GM10248 (cell line): Measurements from ENCODE around the gene JSRP1.

Experiments
- CTCF ChIA-PET: fragments of 300-600 bp; sonication (Branson Sonifier 250); formaldehyde crosslinking; extraction: SDS; loops from one replicate; lab custom pipeline; 2021; ENCODE audit warnings: antibody characterized with exemption; lab: Yijun Ruan, JAX
- POLR2A ChIA-PET: fragments of 350-650 bp; sonication (Branson Sonifier 250); formaldehyde crosslinking; extraction: SDS; loops from one replicate; lab custom pipeline; 2020; ENCODE audit warnings: antibody characterized with exemption; lab: Yijun Ruan, JAX
- DNase-seq: peaks from one replicate; pipeline ENCODE4 v3.0.0; 2012; ENCODE audit errors: extremely low spot score
- CTCF ChIP-seq: IDR thresholded peaks from 2 replicates; pipeline ENCODE4 v1.5.1; 2012; ENCODE audit warnings: mild to moderate bottlenecking, low read depth; ENCODE audit errors: extremely low read depth, missing control alignments, control extremely low read depth

The JSRP1 gene

GRCh38 chr19:2235381-2236063, 20.7 kb downstream of the JSRP1 start:
- no peak for DNase-seq
- POLR2A ChIA-PET, result interaction anchor here (0.6 kb wide), 1 partner anchor 19 kb away, joined by 3 read pairs; no protein-coding TSS in a partner anchor

GRCh38 chr19:2234996-2235380, 21.2 kb downstream of the JSRP1 start:
- POLR2A ChIA-PET, result interaction anchor here (0.5 kb wide), 1 partner anchor 363 kb away, joined by 3 read pairs; no protein-coding TSS in a partner anchor
- no peak for DNase-seq
- CTCF ChIA-PET, result interaction anchor here (1.2 to 2.0 kb wide), 9 partner anchors 9 to 81 kb away, joined by 3 to 14 read pairs (median 6); no protein-coding TSS in a partner anchor
- TF ChIP-seq CTCF, result no peak

More at GRCh38 chr19:2235381-2236063, 20.7 kb downstream of the JSRP1 start:
- TF ChIP-seq CTCF, result no peak
- CTCF ChIA-PET, result interaction anchor here (0.6 to 2.0 kb wide), 20 partner anchors 9 to 113 kb away, joined by 3 to 14 read pairs (median 4); partner anchors contain the start of gene JSRP1

DNA sequence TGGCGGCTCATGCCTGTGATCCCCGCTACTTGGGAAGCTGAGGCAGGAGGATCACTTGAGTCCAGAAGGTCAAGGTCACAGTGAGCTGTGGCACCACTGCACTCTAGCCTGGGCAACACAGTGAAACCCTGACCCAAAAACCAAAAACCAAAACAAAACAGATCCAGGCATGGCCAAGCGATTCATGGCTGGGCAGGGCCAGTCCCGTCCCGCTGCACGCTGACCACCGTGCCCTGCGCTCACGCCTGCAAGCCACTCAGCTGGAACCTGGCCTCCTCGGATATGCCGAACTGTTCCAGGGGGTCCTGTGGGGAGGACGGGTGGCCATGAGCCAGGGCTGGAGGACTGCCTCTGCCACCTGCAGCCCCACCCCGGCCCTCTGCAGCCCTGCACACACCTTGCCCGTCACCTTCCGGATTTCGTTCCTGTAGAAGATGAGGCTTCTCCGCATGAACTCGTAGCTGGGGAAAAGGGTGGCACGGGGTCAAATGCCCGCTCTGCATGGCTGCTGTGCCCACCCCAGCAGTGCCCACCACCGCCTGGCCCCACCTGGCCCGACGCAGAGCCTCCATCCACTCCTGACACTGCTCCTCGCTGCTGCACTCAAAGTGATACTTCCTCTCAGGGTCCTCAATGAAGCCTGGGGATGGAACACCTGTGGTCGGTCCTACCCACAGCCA, 22.5 kb downstream of the JSRP1 start:
- DNase-seq, result no peak
- TF ChIP-seq CTCF, result no peak
- ChIA-PET POLR2A (no interaction called here), CTCF (interaction anchor here (0.7 to 1.2 kb wide), 2 partner anchors 40 to 159 kb away, joined by 3 to 4 read pairs; no protein-coding TSS in a partner anchor)

- DNase-seq, result no peak
- ChIA-PET POLR2A (no interaction called here), CTCF (no interaction called here)
- TF ChIP-seq CTCF, result no peak
These were observed 23.7 kb downstream of the JSRP1 start for GRCh38 chr19:2232286-2233151.

GRCh38 chr19:2231621-2232221, 24.5 kb downstream of the JSRP1 start:
- ChIA-PET CTCF (interaction anchor here (1.2 kb wide), 1 partner anchor 44 kb away, joined by 3 read pairs; no protein-coding TSS in a partner anchor), POLR2A (no interaction called here)
- DNase-seq, result no peak
- TF ChIP-seq CTCF, result no peak
